ENCODE data around the gene TNRC6A.
"Not testable (repeated sequence)": the region's sequence is repeated elsewhere in the genome, so short reads cannot be mapped to it uniquely, and the experiment has no call there.

The TNRC6A gene

DNA sequence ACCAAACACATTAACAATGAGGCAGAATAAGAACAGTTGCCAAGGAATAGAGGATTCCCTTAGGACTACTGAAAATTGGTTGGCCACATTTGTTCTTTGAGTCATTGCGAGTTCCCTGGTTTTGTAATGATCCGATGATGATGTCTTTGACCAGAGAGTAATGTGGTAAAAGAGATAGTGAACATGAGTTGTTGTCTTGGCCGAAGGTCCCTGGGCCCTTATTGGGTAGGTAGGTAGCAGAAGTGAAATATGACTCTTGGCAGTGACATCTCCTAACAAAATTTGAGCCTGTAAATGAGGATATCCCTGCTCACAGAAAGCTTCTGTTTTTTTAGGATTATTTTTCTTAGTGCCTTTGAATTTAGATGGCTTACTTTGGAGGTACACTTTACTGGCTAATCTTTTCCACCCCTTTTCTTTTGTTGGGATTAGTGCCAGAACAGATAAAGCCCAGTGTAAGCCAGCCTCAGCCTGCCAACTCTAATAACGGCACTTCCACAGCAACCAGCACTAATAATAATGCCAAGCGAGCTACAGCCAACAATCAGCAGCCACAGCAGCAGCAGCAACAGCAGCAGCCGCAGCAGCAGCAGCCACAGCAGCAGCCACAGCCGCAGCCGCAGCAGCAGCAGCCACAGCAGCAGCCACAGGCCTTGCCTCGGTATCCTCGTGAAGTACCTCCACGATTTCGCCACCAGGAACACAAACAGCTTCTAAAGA, 47.2 kb downstream of the TNRC6A start:
- H3K27me3 Mint-ChIP-seq: no peaks in the 10 kb centered on the region
- DNase-seq (no peak), ATAC-seq (replicated peaks) (no peak)
- H3K4me1 Mint-ChIP-seq (ENCODE audit: low read depth in 2 of 2): peaks cover 9 to 42% of the 10 kb centered on the region in 2 donors
- no peak overlapping the region for H3K4me3 Mint-ChIP-seq
- peaks cover 36% of the 10 kb centered on the region for H3K36me3 Mint-ChIP-seq (ENCODE audit: insufficient read depth)
- no peaks in the 10 kb centered on the region for H3K9me3 Mint-ChIP-seq
- no peak overlapping the region for H3K27ac Mint-ChIP-seq

DNA sequence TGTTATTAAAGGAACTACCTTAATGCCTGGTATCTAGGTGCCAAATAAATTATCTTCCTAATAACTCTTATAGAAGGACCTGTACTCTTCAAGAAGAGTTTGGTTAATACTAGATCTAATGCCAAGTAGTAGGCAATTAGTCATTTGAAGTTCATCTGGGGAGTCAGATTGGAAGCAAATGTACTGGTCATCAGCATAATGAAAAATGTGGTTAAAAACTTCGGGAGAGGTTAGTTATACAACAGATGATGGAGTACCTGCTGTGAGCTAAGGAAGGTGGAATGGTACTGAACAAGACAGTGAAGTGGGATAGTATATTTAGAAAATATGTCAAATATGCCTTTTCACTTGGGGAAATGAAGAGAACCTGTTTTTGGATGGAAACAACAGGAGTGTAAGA, 49.2 kb downstream of the TNRC6A start:
- no peak for ATAC-seq (replicated peaks)
- Mint-ChIP-seq H3K27ac (peak overlapping the region; percentile 13 to 53), H3K4me3 (no peak overlapping the region), H3K27me3 (no peaks in the 10 kb centered on the region), H3K9me3 (no peaks in the 10 kb centered on the region), H3K4me1 (ENCODE audit: low read depth in 2 of 2) (peaks cover 2 to 40% of the 10 kb centered on the region in 2 donors), H3K36me3 (ENCODE audit: insufficient read depth) (peaks cover 50% of the 10 kb centered on the region)
- no peak for DNase-seq

DNA sequence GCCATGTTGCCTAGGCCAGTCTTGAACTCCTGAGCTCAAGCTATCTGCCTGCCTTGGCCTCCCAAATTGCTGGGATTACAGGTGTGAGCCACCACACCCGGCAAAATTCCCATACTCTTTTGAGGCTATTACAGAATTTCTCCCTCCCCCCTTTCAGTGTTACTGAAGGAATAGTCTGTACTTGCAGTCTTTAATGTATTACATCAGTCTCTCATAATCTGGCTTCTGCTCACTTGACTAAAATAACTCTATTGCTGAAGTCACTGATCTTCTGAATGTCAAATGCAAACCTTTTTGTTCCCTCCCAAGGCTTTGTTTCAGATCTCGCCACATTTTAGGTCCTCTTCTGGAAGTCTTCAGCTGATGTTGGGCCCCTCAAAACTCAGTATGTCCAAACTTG, 51.8 kb downstream of the TNRC6A start:
- DNase-seq (no peak), ATAC-seq (replicated peaks) (no peak)
- Mint-ChIP-seq H3K27me3 (no peaks in the 10 kb centered on the region), H3K36me3 (ENCODE audit: insufficient read depth) (peaks cover 59% of the 10 kb centered on the region), H3K4me1 (ENCODE audit: low read depth in 2 of 2) (peaks cover 1 to 20% of the 10 kb centered on the region in 2 donors), H3K27ac (no peak overlapping the region), H3K9me3 (no peaks in the 10 kb centered on the region), H3K4me3 (no peak overlapping the region)

DNA sequence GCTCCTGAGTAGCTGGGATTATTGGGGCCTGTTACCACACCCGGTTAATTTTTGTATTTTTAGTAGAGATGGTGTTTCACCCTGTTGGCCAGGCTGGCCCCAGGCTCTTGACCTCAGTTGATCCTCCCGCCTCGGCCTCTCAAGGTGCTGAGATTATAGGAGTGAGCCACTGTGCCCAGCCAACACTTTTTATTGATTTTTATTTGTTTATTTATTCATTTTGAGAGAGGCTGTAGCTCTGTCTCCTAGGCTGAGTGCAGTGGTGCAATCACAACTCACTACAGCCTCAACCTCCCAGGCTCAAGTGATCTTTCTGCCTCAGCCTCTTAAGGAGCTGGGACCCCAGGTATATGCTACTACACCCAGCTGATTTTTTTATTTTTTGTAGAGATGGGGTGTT, 54.7 kb downstream of the TNRC6A start:
- ATAC-seq (replicated peaks) (no peak), DNase-seq (no peak)
- Mint-ChIP-seq H3K9me3 (no peaks in the 10 kb centered on the region), H3K27me3 (no peaks in the 10 kb centered on the region), H3K4me1 (ENCODE audit: low read depth in 2 of 2) (peaks cover 3 to 16% of the 10 kb centered on the region in 2 donors), H3K4me3 (no peak overlapping the region), H3K36me3 (ENCODE audit: insufficient read depth) (peaks cover 54% of the 10 kb centered on the region), H3K27ac (peak overlapping the region; percentile 5 to 60)

DNA sequence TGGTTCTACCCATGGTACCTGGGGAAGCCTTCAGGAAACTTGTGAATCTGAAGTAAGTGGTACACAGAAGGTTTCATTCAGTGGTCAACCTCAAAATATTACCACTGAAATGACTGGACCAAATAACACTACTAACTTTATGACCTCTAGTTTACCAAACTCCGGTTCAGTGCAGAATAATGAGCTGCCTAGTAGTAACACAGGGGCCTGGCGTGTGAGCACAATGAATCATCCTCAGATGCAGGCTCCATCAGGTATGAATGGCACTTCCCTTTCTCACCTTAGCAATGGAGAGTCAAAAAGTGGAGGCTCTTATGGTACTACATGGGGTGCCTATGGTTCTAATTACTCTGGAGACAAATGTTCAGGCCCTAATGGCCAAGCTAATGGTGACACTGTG, 60.4 kb downstream of the TNRC6A start:
- Mint-ChIP-seq H3K4me3 (no peak overlapping the region), H3K36me3 (ENCODE audit: insufficient read depth) (peaks cover 58% of the 10 kb centered on the region), H3K4me1 (ENCODE audit: low read depth in 2 of 2) (peaks cover 3 to 6% of the 10 kb centered on the region in 2 donors), H3K9me3 (no peaks in the 10 kb centered on the region), H3K27ac (no peak overlapping the region), H3K27me3 (no peaks in the 10 kb centered on the region)
- ATAC-seq (replicated peaks): no peak
- DNase-seq: no peak

DNA sequence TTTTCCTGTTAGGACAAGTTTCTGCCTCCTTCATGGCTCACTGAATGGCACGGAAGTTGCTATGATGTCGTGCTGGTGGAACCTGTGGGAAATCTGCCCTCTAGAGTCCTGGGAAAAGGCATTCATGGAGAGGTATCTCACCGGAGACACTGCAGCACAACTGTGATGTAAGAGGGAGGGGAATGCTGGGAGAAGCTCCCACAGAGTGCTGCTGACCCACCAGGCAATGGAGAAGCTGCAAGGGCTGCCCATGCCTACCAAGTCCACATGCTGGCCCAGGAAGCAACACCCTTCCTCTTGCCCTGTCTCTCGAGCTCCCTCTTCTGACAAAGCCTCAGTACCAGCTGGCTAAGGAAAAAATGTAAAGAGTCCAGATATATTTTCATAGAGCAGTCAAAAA, 71.1 kb downstream of the TNRC6A start:
- Mint-ChIP-seq H3K27me3 (no peaks in the 10 kb centered on the region), H3K36me3 (ENCODE audit: insufficient read depth) (peaks cover 76% of the 10 kb centered on the region), H3K4me3 (no peak overlapping the region), H3K27ac (peak overlapping the region in 1 of 2 donors; percentile 59), H3K9me3 (no peaks in the 10 kb centered on the region), H3K4me1 (ENCODE audit: low read depth in 2 of 2) (no peaks in the 10 kb centered on the region)
- DNase-seq: no peak
- no peak for ATAC-seq (replicated peaks)

DNA sequence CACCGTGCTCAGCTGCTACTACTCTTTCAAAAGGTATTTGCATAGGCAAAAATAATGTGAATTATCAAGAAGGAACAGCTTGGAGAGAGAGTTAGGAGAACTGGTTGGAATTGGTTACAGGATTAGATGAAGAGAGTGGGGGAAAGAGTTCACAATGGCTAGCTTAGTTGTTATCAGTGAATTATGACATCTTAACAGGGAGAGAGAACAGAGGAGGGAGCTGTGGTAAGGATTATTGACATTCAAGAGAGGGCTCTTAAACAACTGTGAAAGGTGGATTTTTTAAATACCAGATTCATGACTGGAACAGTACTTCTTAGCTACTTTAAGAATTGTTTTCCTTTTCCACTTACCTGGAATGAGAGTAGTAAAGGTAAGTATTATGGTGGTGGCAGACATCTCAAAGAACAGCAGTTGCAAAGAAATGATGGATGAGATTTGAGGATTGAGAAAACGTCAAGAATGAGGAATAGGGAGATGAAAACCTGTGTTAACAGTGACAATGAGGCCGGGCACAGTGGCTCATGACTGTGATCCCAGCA, 72.4 kb downstream of the TNRC6A start:
- H3K36me3 Mint-ChIP-seq (ENCODE audit: insufficient read depth): peaks cover 70% of the 10 kb centered on the region
- no peak for ATAC-seq (replicated peaks)

DNA sequence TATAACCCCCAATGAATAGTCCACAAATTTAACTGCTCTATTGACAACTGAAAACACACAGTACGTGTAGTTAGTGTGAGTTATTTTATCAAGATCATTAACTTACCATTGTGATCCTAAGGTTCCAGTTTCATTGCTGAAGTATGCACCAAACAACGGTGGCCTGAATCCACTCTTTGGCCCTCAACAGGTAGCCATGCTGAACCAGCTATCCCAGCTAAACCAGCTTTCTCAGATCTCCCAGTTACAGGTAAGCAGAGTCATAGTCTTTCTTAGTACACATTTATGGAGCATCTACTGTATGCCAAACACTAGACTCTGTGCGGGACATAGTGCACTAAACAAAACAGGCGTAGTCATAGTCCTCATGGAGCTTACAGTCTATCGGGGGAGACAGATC, 76.0 kb downstream of the TNRC6A start:
- Mint-ChIP-seq H3K4me1 (ENCODE audit: low read depth in 2 of 2) (no peaks in the 10 kb centered on the region), H3K36me3 (ENCODE audit: insufficient read depth) (peaks cover 71% of the 10 kb centered on the region), H3K4me3 (no peak overlapping the region), H3K9me3 (no peaks in the 10 kb centered on the region), H3K27me3 (no peaks in the 10 kb centered on the region), H3K27ac (no peak overlapping the region)
- ATAC-seq (replicated peaks) (no peak), DNase-seq (no peak)

More for the DNA sequence above, 72.4 kb downstream of the TNRC6A start:
- Mint-ChIP-seq H3K4me1 (ENCODE audit: low read depth in 2 of 2) (no peaks in the 10 kb centered on the region), H3K27me3 (no peaks in the 10 kb centered on the region), H3K4me3 (no peak overlapping the region), H3K27ac (peak overlapping the region; percentile 4 to 59), H3K9me3 (no peaks in the 10 kb centered on the region)
- no peak for DNase-seq

DNA sequence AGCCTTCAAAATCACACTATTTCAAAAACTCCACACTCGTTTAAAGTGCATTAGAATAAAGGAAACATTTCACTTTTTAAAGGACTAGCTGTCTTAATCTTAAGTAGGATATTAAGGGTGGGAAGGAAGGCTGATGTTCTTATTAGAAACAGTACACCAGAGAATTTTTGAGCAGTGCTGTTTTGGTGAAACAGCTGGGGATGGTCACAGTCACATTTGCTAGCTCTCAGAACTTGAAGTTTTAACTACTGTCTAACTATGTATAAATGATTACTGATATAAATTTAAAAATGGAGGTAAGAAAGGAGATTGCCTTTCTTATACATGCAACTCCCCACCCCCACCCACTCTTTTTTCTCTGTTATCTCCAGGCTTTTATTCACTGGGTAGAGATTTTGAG, 77.8 kb downstream of the TNRC6A start:
- Mint-ChIP-seq H3K4me3 (no peak overlapping the region), H3K36me3 (ENCODE audit: insufficient read depth) (peaks cover 74% of the 10 kb centered on the region), H3K27ac (peak overlapping the region in 1 of 2 donors; percentile 16), H3K27me3 (no peaks in the 10 kb centered on the region), H3K4me1 (ENCODE audit: low read depth in 2 of 2) (no peaks in the 10 kb centered on the region), H3K9me3 (no peaks in the 10 kb centered on the region)
- no peak for DNase-seq
- ATAC-seq (replicated peaks): no peak

DNA sequence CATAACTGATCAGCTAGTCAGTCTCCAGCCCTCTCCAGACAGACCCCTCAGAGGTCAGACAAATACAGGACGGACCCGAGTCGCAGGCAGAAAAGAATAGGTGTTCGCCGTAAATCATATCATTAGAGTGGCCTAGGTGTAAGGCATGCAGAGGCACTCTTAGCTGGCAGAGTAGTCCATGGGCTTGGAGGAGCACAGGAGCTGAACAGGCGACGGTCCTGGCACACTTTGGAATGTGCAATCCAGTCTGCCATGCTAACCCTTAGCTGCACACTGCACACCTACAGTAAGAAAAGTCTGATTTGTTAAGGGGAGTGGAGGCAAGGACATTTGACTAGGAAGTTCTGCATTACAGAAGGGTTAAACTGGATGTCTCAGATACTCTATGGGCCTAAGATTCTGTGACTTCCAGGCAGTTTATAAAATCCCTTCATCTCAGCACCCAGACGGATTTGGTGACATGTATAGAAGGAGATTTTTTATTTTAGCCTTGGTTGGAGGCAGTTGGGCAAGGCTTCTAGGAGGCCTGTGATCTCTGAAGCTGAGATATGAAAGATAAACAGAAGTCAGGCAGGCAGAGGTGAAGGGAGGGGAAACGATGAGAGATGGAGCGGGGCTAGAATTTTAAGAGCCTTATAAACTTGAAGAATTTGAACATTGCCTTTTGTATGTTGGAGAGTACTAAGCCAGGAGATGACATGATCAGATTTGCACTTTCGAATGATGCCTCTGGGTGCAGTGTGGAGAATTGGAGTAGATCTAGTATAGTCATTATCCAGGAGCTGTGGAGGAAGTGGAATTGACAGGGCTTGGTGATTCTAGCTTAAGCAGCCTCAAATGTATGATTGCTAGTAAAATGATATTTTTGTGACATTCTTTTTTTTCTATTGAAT, 81.7 kb downstream of the TNRC6A start:
- no peaks in the 10 kb centered on the region for H3K9me3 Mint-ChIP-seq
- H3K4me3 Mint-ChIP-seq: no peak overlapping the region
- no peaks in the 10 kb centered on the region for H3K27me3 Mint-ChIP-seq
- H3K36me3 Mint-ChIP-seq (ENCODE audit: insufficient read depth): peaks cover 81% of the 10 kb centered on the region
- no peak for DNase-seq
- peak overlapping the region in 1 of 2 donors; percentile 77 for H3K27ac Mint-ChIP-seq
- H3K4me1 Mint-ChIP-seq (ENCODE audit: low read depth in 2 of 2): no peaks in the 10 kb centered on the region
- no peak for ATAC-seq (replicated peaks)

DNA sequence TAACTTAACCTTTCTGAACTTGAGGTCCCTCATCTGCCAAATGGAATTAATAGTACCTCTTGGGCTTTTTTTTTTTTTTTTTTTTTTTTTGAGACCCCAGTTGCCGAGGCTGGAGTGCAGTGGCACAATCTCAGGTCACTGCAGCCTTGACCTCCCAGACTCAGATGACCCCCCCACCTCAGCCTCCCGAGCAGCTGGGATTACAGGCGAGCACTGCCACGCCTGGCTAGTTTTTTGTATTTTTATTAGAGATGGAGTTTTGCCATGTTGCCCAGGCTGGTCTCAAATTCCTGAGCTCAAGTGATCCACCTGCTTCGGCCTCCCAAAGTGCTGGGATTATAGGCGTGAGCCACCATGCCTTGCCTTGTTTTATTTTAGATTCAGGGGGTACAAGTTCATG, 83.4 kb downstream of the TNRC6A start:
- H3K4me1 Mint-ChIP-seq (ENCODE audit: low read depth in 2 of 2); H3K4me3 Mint-ChIP-seq; H3K27ac Mint-ChIP-seq; ATAC-seq (replicated peaks); H3K9me3 Mint-ChIP-seq; H3K27me3 Mint-ChIP-seq; DNase-seq: not testable (repeated sequence)
- peaks cover 84% of the 10 kb centered on the region for H3K36me3 Mint-ChIP-seq (ENCODE audit: insufficient read depth)

DNA sequence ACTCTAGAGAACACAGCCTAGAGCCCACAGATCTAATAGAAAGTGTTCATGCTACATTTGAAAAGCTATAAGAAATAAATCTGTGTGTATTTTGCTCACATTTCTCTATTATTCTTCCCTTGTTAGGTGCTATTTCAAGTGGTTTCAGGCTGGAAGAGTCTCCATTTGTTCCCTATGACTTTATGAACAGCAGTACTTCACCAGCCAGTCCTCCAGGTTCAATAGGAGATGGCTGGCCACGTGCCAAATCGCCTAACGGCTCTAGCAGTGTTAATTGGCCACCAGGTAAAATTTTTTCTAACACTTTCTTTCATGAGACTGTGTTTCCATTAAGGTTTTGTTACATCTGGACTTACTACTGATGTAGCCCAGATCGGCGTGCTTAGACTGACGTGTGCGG, 85.6 kb downstream of the TNRC6A start:
- no peaks in the 10 kb centered on the region for H3K9me3 Mint-ChIP-seq
- H3K36me3 Mint-ChIP-seq (ENCODE audit: insufficient read depth): peaks cover 82% of the 10 kb centered on the region
- no peaks in the 10 kb centered on the region for H3K27me3 Mint-ChIP-seq
- ATAC-seq (replicated peaks) (no peak), DNase-seq (no peak)
- H3K4me3 Mint-ChIP-seq: no peak overlapping the region
- H3K4me1 Mint-ChIP-seq (ENCODE audit: low read depth in 2 of 2): no peaks in the 10 kb centered on the region
- peak overlapping the region in 1 of 2 donors; percentile 52 for H3K27ac Mint-ChIP-seq

DNA sequence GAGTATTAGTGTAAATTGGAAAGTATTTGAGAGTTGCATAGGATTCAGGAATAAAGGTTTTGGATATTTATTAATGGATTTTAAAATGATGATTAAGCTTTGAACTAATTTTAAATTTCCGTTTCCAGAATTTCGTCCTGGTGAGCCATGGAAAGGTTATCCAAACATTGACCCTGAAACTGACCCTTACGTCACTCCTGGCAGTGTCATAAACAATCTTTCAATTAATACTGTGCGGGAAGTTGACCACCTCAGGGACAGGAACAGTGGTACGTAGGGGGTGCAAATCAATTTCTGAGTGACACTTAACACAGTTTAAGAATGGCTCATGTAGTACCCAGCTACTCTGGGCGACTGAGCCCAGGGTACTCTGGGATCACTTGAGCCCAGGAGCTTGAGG, 87.2 kb downstream of the TNRC6A start:
- peaks cover 4 to 5% of the 10 kb centered on the region in 2 donors for H3K4me1 Mint-ChIP-seq (ENCODE audit: low read depth in 2 of 2)
- H3K27ac Mint-ChIP-seq: no peak overlapping the region
- peaks cover 81% of the 10 kb centered on the region for H3K36me3 Mint-ChIP-seq (ENCODE audit: insufficient read depth)
- H3K9me3 Mint-ChIP-seq: no peaks in the 10 kb centered on the region
- H3K27me3 Mint-ChIP-seq: no peaks in the 10 kb centered on the region
- DNase-seq (no peak), ATAC-seq (replicated peaks) (no peak)
- H3K4me3 Mint-ChIP-seq: no peak overlapping the region
